ENCODE data around the gene MZF1. TPM values are rescaled to one million over a fixed set of nuclear protein-coding genes. Genes with fewer than 3 reads are reported as not detected.

The MZF1 gene
- total and polyA plus RNA-seq, 9 of the 15 experiments (the other 6 are each of a cell fraction or from before 2014, with no cell fraction given), result 0.31 to 29.3 (median 11.5) TPM

DNA sequence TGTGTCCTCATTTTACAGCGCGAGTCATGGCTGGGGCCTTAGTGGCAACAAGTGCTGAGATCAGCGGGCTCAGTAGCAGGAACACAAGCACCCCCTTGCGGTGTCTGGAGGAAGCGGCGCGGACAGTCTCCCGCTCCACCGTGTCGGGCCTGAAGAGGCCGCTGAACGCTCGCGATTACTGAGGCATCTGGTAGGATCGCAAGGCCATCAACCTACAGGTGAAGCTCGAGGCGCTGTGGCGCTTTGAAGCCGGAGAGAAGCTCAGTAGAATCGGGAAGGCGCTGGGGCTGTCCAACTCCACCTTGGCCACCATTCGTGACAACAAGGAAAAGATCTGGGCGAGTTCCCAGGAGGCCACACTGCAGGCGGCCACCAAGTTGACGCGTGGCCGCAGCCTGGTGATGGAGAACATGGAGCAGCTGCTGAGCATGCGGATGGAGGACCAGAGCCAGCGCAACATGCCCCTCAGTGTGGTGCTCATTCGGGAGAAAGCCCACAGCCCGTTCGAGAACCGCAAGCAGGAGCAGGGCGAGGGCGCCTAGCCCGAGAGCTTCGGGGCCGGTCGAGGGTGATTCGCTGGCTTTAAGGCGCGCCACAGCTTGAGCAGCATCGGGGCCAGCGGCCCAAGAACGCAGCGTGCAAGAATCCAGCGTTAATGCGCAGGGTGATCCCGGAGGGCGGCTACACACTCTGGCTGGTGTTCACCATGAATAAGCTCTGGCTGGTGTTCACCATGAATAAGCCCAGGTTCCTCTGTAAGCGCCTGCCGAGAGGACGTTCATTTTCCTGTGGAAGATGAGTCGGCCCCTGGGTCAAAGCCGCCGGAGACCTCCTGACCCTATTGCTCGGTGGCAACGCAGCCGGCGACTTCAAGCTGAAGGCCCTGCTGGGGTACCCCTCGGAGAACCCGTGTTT lies 8.3 kb upstream of the MZF1 start:
- DNase-seq (ENCODE audit: extremely low read depth in 1 of 4, low spot score in 3 of 4) (peak; percentile 78 to 97 (median 81)), ATAC-seq (peak; percentile 96), FAIRE-seq (peak; percentile 96)
- H3K9me1 ChIP-seq (ENCODE audit: control insufficient read depth, insufficient read depth, low read length), result no peaks in the 10 kb centered on the region
- no TSS peak for BruUV-seq (replicated peaks)
- H3K9ac ChIP-seq (ENCODE audit: insufficient read depth in 1 of 2, low read depth in 2 of 2, low read length in 2 of 2), result peak overlapping the region; percentile 15 to 66; a peak in 3 of 4 replicates
- peaks cover 49 to 52% of the 10 kb centered on the region in 2 experiments for H3K4me1 ChIP-seq (replicated peaks in 1 of 2; ENCODE audit: control insufficient read depth in 2 of 2, insufficient read depth in 2 of 2, low read length in 2 of 2)
- peaks cover 2% of the 10 kb centered on the region; the same call in 1 of the 2 replicates for H3K9me3 ChIP-seq (replicated peaks; ENCODE audit: control insufficient read depth, insufficient read depth, low read depth, low read length)
- no peak overlapping the region for H3K4me3 ChIP-seq
- in situ Hi-C loops (cut with MboI), result no loop called here
- peak overlapping the region; percentile 69 for H3K4me2 ChIP-seq (ENCODE audit: insufficient read depth, low read length)
- no peaks in the 10 kb centered on the region; a peak in 1 of 5 replicates for H3K27me3 ChIP-seq (ENCODE audit: control insufficient read depth in 2 of 2, insufficient read depth in 2 of 2, low read length in 2 of 2)
- ChIA-PET CTCF (ENCODE audit: low intra/inter-chr PET ratio) (interaction anchor here (0.6 to 3.1 kb wide), 3 partner anchors 18 to 68 kb away, joined by 3 to 23 read pairs (median 3); partner anchors contain the start of gene ZBTB45), POLR2A (interaction anchor here (0.5 to 1.8 kb wide), 6 partner anchors 9 to 398 kb away, joined by 3 to 5 read pairs (median 4); partner anchors contain the start of genes CHMP2A, MZF1 and ZBTB45)
- WGBS (ENCODE audit: insufficient coverage, low coverage, missing lambda C conversion rate), result 60% methylated on average over 48 of the region's 62 CpGs
- H3K27ac ChIP-seq (ENCODE audit: extremely low read depth, low read depth, low read length), result peak overlapping the region; percentile 78
- no peaks in the 10 kb centered on the region for H4K20me1 ChIP-seq (replicated peaks; ENCODE audit: control insufficient read depth, insufficient read depth, low read length)
- H3K36me3 ChIP-seq (ENCODE audit: control insufficient read depth, insufficient read depth, low read length), result peaks cover 37% of the 10 kb centered on the region
- H2AFZ ChIP-seq (ENCODE audit: low read depth, low read length), result peak overlapping the region; percentile 89
- H3K79me2 ChIP-seq (ENCODE audit: control insufficient read depth, insufficient read depth, low read length), result peaks cover 41% of the 10 kb centered on the region
- intact Hi-C loops (cut with micrococcal nuclease), result no loop called here
- TF ChIP-seq, protein P1, sequence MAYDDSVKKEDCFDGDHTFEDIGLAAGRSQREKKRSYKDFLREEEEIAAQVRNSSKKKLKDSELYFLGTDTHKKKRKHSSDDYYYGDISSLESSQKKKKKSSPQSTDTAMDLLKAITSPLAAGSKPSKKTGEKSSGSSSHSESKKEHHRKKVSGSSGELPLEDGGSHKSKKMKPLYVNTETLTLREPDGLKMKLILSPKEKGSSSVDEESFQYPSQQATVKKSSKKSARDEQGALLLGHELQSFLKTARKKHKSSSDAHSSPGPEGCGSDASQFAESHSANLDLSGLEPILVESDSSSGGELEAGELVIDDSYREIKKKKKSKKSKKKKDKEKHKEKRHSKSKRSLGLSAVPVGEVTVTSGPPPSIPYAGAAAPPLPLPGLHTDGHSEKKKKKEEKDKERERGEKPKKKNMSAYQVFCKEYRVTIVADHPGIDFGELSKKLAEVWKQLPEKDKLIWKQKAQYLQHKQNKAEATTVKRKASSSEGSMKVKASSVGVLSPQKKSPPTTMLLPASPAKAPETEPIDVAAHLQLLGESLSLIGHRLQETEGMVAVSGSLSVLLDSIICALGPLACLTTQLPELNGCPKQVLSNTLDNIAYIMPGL (CRISPR knock-in tag; IDR thresholded peaks at IDR 0.05), result 0 out of 2 replicates have a peak, but pooled peaks have one; percentile 50
- TF ChIP-seq ZNF384 (IDR thresholded peaks at IDR 0.05; ENCODE audit: low read depth, low read length), result no peak; the same call in 1 of the 2 replicates
- TF ChIP-seq, protein P2, sequence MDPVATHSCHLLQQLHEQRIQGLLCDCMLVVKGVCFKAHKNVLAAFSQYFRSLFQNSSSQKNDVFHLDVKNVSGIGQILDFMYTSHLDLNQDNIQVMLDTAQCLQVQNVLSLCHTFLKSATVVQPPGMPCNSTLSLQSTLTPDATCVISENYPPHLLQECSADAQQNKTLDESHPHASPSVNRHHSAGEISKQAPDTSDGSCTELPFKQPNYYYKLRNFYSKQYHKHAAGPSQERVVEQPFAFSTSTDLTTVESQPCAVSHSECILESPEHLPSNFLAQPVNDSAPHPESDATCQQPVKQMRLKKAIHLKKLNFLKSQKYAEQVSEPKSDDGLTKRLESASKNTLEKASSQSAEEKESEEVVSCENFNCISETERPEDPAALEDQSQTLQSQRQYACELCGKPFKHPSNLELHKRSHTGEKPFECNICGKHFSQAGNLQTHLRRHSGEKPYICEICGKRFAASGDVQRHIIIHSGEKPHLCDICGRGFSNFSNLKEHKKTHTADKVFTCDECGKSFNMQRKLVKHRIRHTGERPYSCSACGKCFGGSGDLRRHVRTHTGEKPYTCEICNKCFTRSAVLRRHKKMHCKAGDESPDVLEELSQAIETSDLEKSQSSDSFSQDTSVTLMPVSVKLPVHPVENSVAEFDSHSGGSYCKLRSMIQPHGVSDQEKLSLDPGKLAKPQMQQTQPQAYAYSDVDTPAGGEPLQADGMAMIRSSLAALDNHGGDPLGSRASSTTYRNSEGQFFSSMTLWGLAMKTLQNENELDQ (CRISPR knock-in tag; IDR thresholded peaks at IDR 0.05; ENCODE audit: borderline replicate concordance), result no peak; the same call in 1 of the 2 replicates
- peak; percentile 93 to 95; a peak in 3 of 4 replicates for TF ChIP-seq FOXK2 (conservative IDR thresholded peaks at IDR 0.05 in 1 of 2, IDR thresholded peaks at IDR 0.05 in 1 of 2; ENCODE audit: low read depth in 2 of 2)
- TF ChIP-seq RFX1 (IDR thresholded peaks at IDR 0.05), result no peak
- no peak for TF ChIP-seq MTA2 (IDR thresholded peaks at IDR 0.05; ENCODE audit: low read depth)
- no peak for TF ChIP-seq ZC3H4 (CRISPR knock-in tag; IDR thresholded peaks at IDR 0.05; ENCODE audit: borderline replicate concordance)
- TF ChIP-seq NFIX (CRISPR knock-in tag; IDR thresholded peaks at IDR 0.05; ENCODE audit: low read depth), result no peak
- no peak for TF ChIP-seq ZEB2 (IDR thresholded peaks at IDR 0.05)
- TF ChIP-seq SIX5 (IDR thresholded peaks at IDR 0.05; ENCODE audit: borderline replicate concordance in 1 of 2, insufficient read depth in 1 of 2, low read depth in 1 of 2, low read length in 2 of 2), result no peak
- TF ChIP-seq HNRNPK (IDR thresholded peaks at IDR 0.05; ENCODE audit: low read depth, low read length, poor library complexity, severe bottlenecking), result no peak
- TF ChIP-seq NFE2L1 (tag; IDR thresholded peaks at IDR 0.05; ENCODE audit: borderline replicate concordance, low read depth), result no peak
- TF ChIP-seq KAT8 (IDR thresholded peaks at IDR 0.05; ENCODE audit: low read depth), result no peak
- no peak for TF ChIP-seq PRPF4 (IDR thresholded peaks at IDR 0.05; ENCODE audit: insufficient read depth, low read depth, low read length, poor library complexity, severe bottlenecking)
- TF ChIP-seq ZNF41 (CRISPR knock-in tag; conservative IDR thresholded peaks at IDR 0.05), result no peak
- no peak for TF ChIP-seq CBFB (CRISPR knock-in tag; IDR thresholded peaks at IDR 0.05)
- no peak for TF ChIP-seq NELFE (IDR thresholded peaks at IDR 0.05; ENCODE audit: insufficient read depth, insufficient read length)

All from K562 (cell line).